HG02642 (cell line): ENCODE results near the gene MAP3K7.

Experiments
- ATAC-seq: cut with Tn5 transposase; IDR thresholded peaks from one replicate; pipeline ENCODE4 v1.9.1; 2021; ENCODE audit warnings: mild to moderate bottlenecking; ENCODE audit not compliant: unreplicated experiment, poor library complexity

MAP3K7 gene

GRCh38 chr6:90490030-90490716, 96.7 kb downstream of the MAP3K7 start:
- ATAC-seq: no peak

- ATAC-seq: no peak
These were observed 98.1 kb downstream of the MAP3K7 start for GRCh38 chr6:90488816-90489215.

- ATAC-seq: no peak
These were observed 101.1 kb downstream of the MAP3K7 start for GRCh38 chr6:90485635-90486277.

GRCh38 chr6:90484903-90485302, 102.0 kb downstream of the MAP3K7 start:
- ATAC-seq: no peak

- ATAC-seq: no peak
These were observed 102.5 kb downstream of the MAP3K7 start for GRCh38 chr6:90484385-90484784.

- ATAC-seq: no peak
These were observed 102.9 kb downstream of the MAP3K7 start for GRCh38 chr6:90483956-90484355.

GRCh38 chr6:90483116-90483839, 103.6 kb downstream of the MAP3K7 start:
- no peak for ATAC-seq

GRCh38 chr6:90480666-90481065, 106.2 kb downstream of the MAP3K7 start:
- no peak for ATAC-seq

GRCh38 chr6:90479603-90479926, 107.3 kb downstream of the MAP3K7 start:
- no peak for ATAC-seq

- peak; percentile 89 for ATAC-seq
These were observed 107.9 kb downstream of the MAP3K7 start for GRCh38 chr6:90478789-90479602.

- ATAC-seq: no peak
These were observed 108.6 kb downstream of the MAP3K7 start for GRCh38 chr6:90478278-90478677.

GRCh38 chr6:90477366-90477765, 109.5 kb downstream of the MAP3K7 start:
- ATAC-seq: no peak

GRCh38 chr6:90472716-90473115, 114.2 kb downstream of the MAP3K7 start:
- no peak for ATAC-seq

- ATAC-seq: no peak
These were observed 115.6 kb downstream of the MAP3K7 start for GRCh38 chr6:90471263-90471662.

GRCh38 chr6:90469906-90470305, 117.0 kb downstream of the MAP3K7 start:
- ATAC-seq: no peak

- ATAC-seq: no peak
These were observed 118.0 kb downstream of the MAP3K7 start for GRCh38 chr6:90468859-90469258.

- ATAC-seq: no peak
These were observed 118.8 kb downstream of the MAP3K7 start for GRCh38 chr6:90468080-90468479.

GRCh38 chr6:90467546-90467945, 119.3 kb downstream of the MAP3K7 start:
- ATAC-seq: no peak

GRCh38 chr6:90466154-90466940, 120.5 kb downstream of the MAP3K7 start:
- ATAC-seq: no peak

GRCh38 chr6:90465686-90466085, 121.2 kb downstream of the MAP3K7 start:
- ATAC-seq: no peak
